Measurements from ENCODE around the gene PGM1. TPM values are rescaled to one million over a fixed set of nuclear protein-coding genes. Genes with fewer than 3 reads are reported as not detected.

PGM1 gene
- total RNA-seq, 1 donor from 2014 or later: 22.7 TPM

GRCh38 chr1:63601912-63602311 is 8.7 kb downstream of the PGM1 start:
- H3K27ac Mint-ChIP-seq: no peak overlapping the region
- Histone ChIP-seq H3K27ac (no peak overlapping the region), H3K4me3 (no peak overlapping the region), H3F3A (ENCODE audit: low read depth) (no peaks in the 10 kb centered on the region), H3K9me3 (ENCODE audit: low read depth) (no peaks in the 10 kb centered on the region), H3K79me2 (ENCODE audit: low read depth) (no peaks in the 10 kb centered on the region), H4K20me1 (ENCODE audit: low read depth) (no peaks in the 10 kb centered on the region), H3K4me2 (no peak overlapping the region), H3K36me3 (no peaks in the 10 kb centered on the region), H3K9ac (no peak overlapping the region), H3K27me3 (peaks cover under 1% of the 10 kb centered on the region), H2AFZ (replicated peaks) (no peak overlapping the region), H3K4me1 (peaks cover 10% of the 10 kb centered on the region)
- peaks cover 18% of the 10 kb centered on the region for H3K4me1 Mint-ChIP-seq
- no peaks in the 10 kb centered on the region for H3K27me3 Mint-ChIP-seq (ENCODE audit: insufficient read depth, low read depth)
- H3K36me3 Mint-ChIP-seq: no peaks in the 10 kb centered on the region
- H3K4me3 Mint-ChIP-seq: no peak overlapping the region
- TF ChIP-seq EZH2phosphoT487 (IDR thresholded peaks at IDR 0.05): no peak
- DNase-seq (ENCODE audit: low spot score): no peak
- no peaks in the 10 kb centered on the region for H3K9me3 Mint-ChIP-seq

DNA sequence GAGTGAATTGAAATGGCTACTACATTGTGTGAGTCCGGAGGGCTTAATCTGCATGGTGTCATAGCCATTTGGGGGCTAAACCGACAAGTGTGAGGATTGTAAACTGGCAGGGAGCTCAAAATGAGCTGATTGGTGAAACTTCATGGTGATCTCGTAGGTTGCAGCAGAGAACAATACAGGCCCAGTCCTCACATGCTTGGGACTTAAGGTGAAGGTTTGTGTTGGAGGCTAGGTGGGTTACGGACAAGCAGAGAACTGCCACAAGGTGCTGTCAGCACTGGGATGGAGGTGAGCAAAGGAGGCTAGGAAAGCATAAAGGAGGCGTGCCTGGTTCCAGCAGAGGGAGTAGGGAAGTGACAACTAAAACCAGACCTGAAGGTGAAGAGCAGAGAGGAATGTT is 9.4 kb downstream of the PGM1 start:
- TF ChIP-seq EZH2 (IDR thresholded peaks at IDR 0.05) (no peak), EZH2phosphoT487 (IDR thresholded peaks at IDR 0.05) (no peak)
- TF ChIP-seq, protein P1, sequence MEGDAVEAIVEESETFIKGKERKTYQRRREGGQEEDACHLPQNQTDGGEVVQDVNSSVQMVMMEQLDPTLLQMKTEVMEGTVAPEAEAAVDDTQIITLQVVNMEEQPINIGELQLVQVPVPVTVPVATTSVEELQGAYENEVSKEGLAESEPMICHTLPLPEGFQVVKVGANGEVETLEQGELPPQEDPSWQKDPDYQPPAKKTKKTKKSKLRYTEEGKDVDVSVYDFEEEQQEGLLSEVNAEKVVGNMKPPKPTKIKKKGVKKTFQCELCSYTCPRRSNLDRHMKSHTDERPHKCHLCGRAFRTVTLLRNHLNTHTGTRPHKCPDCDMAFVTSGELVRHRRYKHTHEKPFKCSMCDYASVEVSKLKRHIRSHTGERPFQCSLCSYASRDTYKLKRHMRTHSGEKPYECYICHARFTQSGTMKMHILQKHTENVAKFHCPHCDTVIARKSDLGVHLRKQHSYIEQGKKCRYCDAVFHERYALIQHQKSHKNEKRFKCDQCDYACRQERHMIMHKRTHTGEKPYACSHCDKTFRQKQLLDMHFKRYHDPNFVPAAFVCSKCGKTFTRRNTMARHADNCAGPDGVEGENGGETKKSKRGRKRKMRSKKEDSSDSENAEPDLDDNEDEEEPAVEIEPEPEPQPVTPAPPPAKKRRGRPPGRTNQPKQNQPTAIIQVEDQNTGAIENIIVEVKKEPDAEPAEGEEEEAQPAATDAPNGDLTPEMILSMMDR (IDR thresholded peaks at IDR 0.05): no peak
- Histone ChIP-seq H3K36me3 (no peaks in the 10 kb centered on the region), H3F3A (ENCODE audit: low read depth) (no peaks in the 10 kb centered on the region), H3K9me3 (ENCODE audit: low read depth) (no peaks in the 10 kb centered on the region), H3K9ac (no peak overlapping the region), H3K4me1 (peaks cover 10% of the 10 kb centered on the region), H3K4me2 (no peak overlapping the region), H3K27me3 (no peaks in the 10 kb centered on the region), H3K79me2 (ENCODE audit: low read depth) (no peaks in the 10 kb centered on the region), H4K20me1 (ENCODE audit: low read depth) (no peaks in the 10 kb centered on the region), H3K27ac (no peak overlapping the region), H2AFZ (replicated peaks) (no peak overlapping the region), H3K4me3 (no peak overlapping the region)
- H3K4me3 Mint-ChIP-seq: no peak overlapping the region
- H3K27me3 Mint-ChIP-seq (ENCODE audit: insufficient read depth, low read depth): no peaks in the 10 kb centered on the region
- no peaks in the 10 kb centered on the region for H3K36me3 Mint-ChIP-seq
- no peaks in the 10 kb centered on the region for H3K9me3 Mint-ChIP-seq
- no peak for DNase-seq (ENCODE audit: low spot score)
- H3K27ac Mint-ChIP-seq: no peak overlapping the region
- H3K4me1 Mint-ChIP-seq: peaks cover 18% of the 10 kb centered on the region

- TF ChIP-seq EZH2phosphoT487 (IDR thresholded peaks at IDR 0.05) (no peak), EZH2 (IDR thresholded peaks at IDR 0.05) (no peak)
- TF ChIP-seq, protein P1 (IDR thresholded peaks at IDR 0.05): no peak
- H3K9me3 ChIP-seq (ENCODE audit: low read depth): no peaks in the 10 kb centered on the region
- no peaks in the 10 kb centered on the region for H3K9me3 Mint-ChIP-seq
- H3K4me3 ChIP-seq: no peak overlapping the region
- no peaks in the 10 kb centered on the region for H3K79me2 ChIP-seq (ENCODE audit: low read depth)
- H3K4me2 ChIP-seq: no peak overlapping the region
- H3K4me3 Mint-ChIP-seq: no peak overlapping the region
- H3K36me3 Mint-ChIP-seq: no peaks in the 10 kb centered on the region
- H3K4me1 Mint-ChIP-seq: peaks cover 18% of the 10 kb centered on the region
- no peak for DNase-seq (ENCODE audit: low spot score)
- H3F3A ChIP-seq (ENCODE audit: low read depth): no peaks in the 10 kb centered on the region
- H3K27ac ChIP-seq: no peak overlapping the region
- H3K9ac ChIP-seq: no peak overlapping the region
- H2AFZ ChIP-seq (replicated peaks): no peak overlapping the region
- H4K20me1 ChIP-seq (ENCODE audit: low read depth): no peaks in the 10 kb centered on the region
- no peaks in the 10 kb centered on the region for H3K27me3 ChIP-seq
- H3K4me1 ChIP-seq: peaks cover 10% of the 10 kb centered on the region
- no peak overlapping the region for H3K27ac Mint-ChIP-seq
- no peaks in the 10 kb centered on the region for H3K36me3 ChIP-seq
- H3K27me3 Mint-ChIP-seq (ENCODE audit: insufficient read depth, low read depth): no peaks in the 10 kb centered on the region
Observed at GRCh38 chr1:63603810-63604209, 10.6 kb downstream of the PGM1 start.

GRCh38 chr1:63607322-63607721 is 14.1 kb downstream of the PGM1 start:
- TF ChIP-seq, protein P1 (IDR thresholded peaks at IDR 0.05): no peak

More at GRCh38 chr1:63607322-63607721, 14.1 kb downstream of the PGM1 start:
- DNase-seq (ENCODE audit: low spot score): no peak
- Mint-ChIP-seq H3K27ac (no peak overlapping the region), H3K36me3 (no peaks in the 10 kb centered on the region), H3K4me1 (peaks cover 15% of the 10 kb centered on the region), H3K4me3 (no peak overlapping the region), H3K27me3 (ENCODE audit: insufficient read depth, low read depth) (peaks cover 2% of the 10 kb centered on the region), H3K9me3 (no peaks in the 10 kb centered on the region)
- Histone ChIP-seq H3K27ac (no peak overlapping the region), H3K9me3 (ENCODE audit: low read depth) (no peaks in the 10 kb centered on the region), H3K9ac (no peak overlapping the region), H3K27me3 (no peaks in the 10 kb centered on the region), H3F3A (ENCODE audit: low read depth) (peaks cover 15% of the 10 kb centered on the region), H2AFZ (replicated peaks) (no peak overlapping the region), H3K36me3 (no peaks in the 10 kb centered on the region), H3K4me1 (peaks cover 13% of the 10 kb centered on the region), H3K79me2 (ENCODE audit: low read depth) (no peaks in the 10 kb centered on the region), H3K4me3 (no peak overlapping the region), H3K4me2 (no peak overlapping the region), H4K20me1 (ENCODE audit: low read depth) (no peaks in the 10 kb centered on the region)

All from neural progenitor cell (in vitro differentiated cells).